Activated CD8-positive, alpha-beta memory T cell treated with anti-CD3 and anti-CD28 coated beads for 4 hours (primary cell): ENCODE data around the gene TMEFF1.

Experiments
- DNase-seq, 2 donors: peaks; one replicate each; pipeline ENCODE4 v3.0.0-alpha.2; 2020; ENCODE audit warnings: low read depth in 2 of 2

TMEFF1 gene

GRCh38 chr9:100575765-100576386 is 102.9 kb downstream of the TMEFF1 start:
- DNase-seq, result no peak

- no peak for DNase-seq
These were observed 105.0 kb downstream of the TMEFF1 start, which contains the start of gene CAVIN4 for GRCh38 chr9:100577776-100578448. Gene CAVIN4 (plus strand): TSS chr9:100578079. CDS start chr9:100578144, 65 bp downstream.

GRCh38 chr9:100578610-100579009 is 105.7 kb downstream of the TMEFF1 start:
- DNase-seq, result no peak

GRCh38 chr9:100579665-100580064 is 106.7 kb downstream of the TMEFF1 start:
- no peak for DNase-seq

- no peak for DNase-seq
These were observed 107.3 kb downstream of the TMEFF1 start for GRCh38 chr9:100580257-100580656.

GRCh38 chr9:100581081-100581480 is 108.1 kb downstream of the TMEFF1 start:
- DNase-seq, result no peak

GRCh38 chr9:100581661-100582060 is 108.7 kb downstream of the TMEFF1 start:
- no peak for DNase-seq

GRCh38 chr9:100583014-100583802 is 110.3 kb downstream of the TMEFF1 start:
- no peak for DNase-seq

- DNase-seq, result no peak
These were observed 112.0 kb downstream of the TMEFF1 start for GRCh38 chr9:100584951-100585350.

GRCh38 chr9:100586093-100586492 is 113.1 kb downstream of the TMEFF1 start:
- DNase-seq, result no peak

- no peak for DNase-seq
These were observed 114.4 kb downstream of the TMEFF1 start for GRCh38 chr9:100587375-100587774.

- DNase-seq, result no peak
These were observed 116.6 kb downstream of the TMEFF1 start for GRCh38 chr9:100589582-100589981.

GRCh38 chr9:100590481-100590880 is 117.5 kb downstream of the TMEFF1 start:
- DNase-seq, result no peak

- no peak for DNase-seq
These were observed 118.2 kb downstream of the TMEFF1 start for GRCh38 chr9:100591139-100591538.

- no peak for DNase-seq
These were observed 118.9 kb downstream of the TMEFF1 start for GRCh38 chr9:100591639-100592412.

- no peak for DNase-seq
These were observed 122.6 kb downstream of the TMEFF1 start for GRCh38 chr9:100595391-100596199.

GRCh38 chr9:100597236-100597635 is 124.3 kb downstream of the TMEFF1 start:
- no peak for DNase-seq

- DNase-seq, result peak; percentile 58 to 68
These were observed 125.7 kb downstream of the TMEFF1 start for GRCh38 chr9:100598641-100599145.

- no peak for DNase-seq
These were observed 127.7 kb downstream of the TMEFF1 start for GRCh38 chr9:100600521-100601079.

GRCh38 chr9:100601216-100601615 is 128.3 kb downstream of the TMEFF1 start:
- no peak for DNase-seq
